K562 (cell line): ENCODE results near the gene SH3BP5L. TPM values are rescaled to one million over a fixed set of nuclear protein-coding genes. Genes with fewer than 3 reads are reported as not detected.

Experiments
- KAT7 ChIP-seq: sonication (generic); formaldehyde crosslinking; IDR thresholded peaks from 2 replicates; pipeline ENCODE4 v1.8.0; 2022; ENCODE audit warnings: missing genetic modification reagents, mild to moderate bottlenecking, borderline replicate concordance
- MYC ChIP-seq, 2 experiments: fragments of 250-450 bp in 1 of 2; sonication (Bioruptor Pico) in 1 of 2; IDR thresholded peaks; 2 replicates each; pipeline versions ENCODE4 v1.5.1 to v1.6.1; 2012 to 2021; ENCODE audit warnings: low read depth in 2 of 2, borderline replicate concordance in 1 of 2, improper control_type of control experiment in 1 of 2, low read length in 1 of 2, mild to moderate bottlenecking in 1 of 2, moderate library complexity in 1 of 2
- NFRKB ChIP-seq: fragments of 450-650 bp; IDR thresholded peaks from 2 replicates; pipeline ENCODE4 v1.6.1; 2016; ENCODE audit warnings: low read depth
- NR4A1 ChIP-seq, 2 experiments: fragments of 250-450 bp in 1 of 2; fragments of 450-650 bp in 1 of 2; sonication (Bioruptor Pico) in 1 of 2; IDR thresholded peaks; 2 replicates each; pipeline versions ENCODE4 v1.4.0 to v1.6.1; 2016 to 2020; ENCODE audit warnings: mild to moderate bottlenecking in 2 of 2, missing compliant biosample characterization in 1 of 2, missing genetic modification characterization in 1 of 2, moderate library complexity in 1 of 2
- RB1 ChIP-seq: fragments of 450-650 bp; IDR thresholded peaks from 2 replicates; pipeline ENCODE4 v1.6.1; 2017; ENCODE audit warnings: low read depth, mild to moderate bottlenecking
- ZKSCAN1 ChIP-seq: fragments of 150-350 bp; IDR thresholded peaks from 2 replicates; pipeline ENCODE4 v1.6.1; 2016; ENCODE audit warnings: low read depth, low read length
- ZNF589 ChIP-seq: fragments of 200-800 bp; sonication (Bioruptor generic); IDR thresholded peaks from 2 replicates; pipeline ENCODE4 v1.6.1; 2016; ENCODE audit warnings: low read depth, missing genetic modification characterization, missing compliant biosample characterization
- ZNF639 ChIP-seq, 2 experiments: fragments of 200-800 bp in 1 of 2; sonication (Bioruptor generic) in 1 of 2; sonication (generic) in 1 of 2; formaldehyde crosslinking in 1 of 2; IDR thresholded peaks in 1 of 2; conservative IDR thresholded peaks in 1 of 2; 2 replicates each; pipeline versions ENCODE4 v1.5.0 to v1.6.1; 2016 to 2020; ENCODE audit warnings: missing compliant biosample characterization in 1 of 2, missing genetic modification characterization in 1 of 2, missing genetic modification reagents in 1 of 2
- polyA plus RNA-seq, 8 experiments: library from polyadenylated mRNA; depleted of rRNA in 4 of 8; stranded (reverse) in 5 of 8; unstranded in 3 of 8; fragments of >200 nt; fragmentation: Nextera tagmentation in 2 of 8; fragmentation: Illumina TruSeq in 1 of 8; extraction: Ambion mirVana in 2 of 8; extraction: Trizol in 1 of 8; gene quantifications; 2 replicates each; pipeline versions ENCODE4 v1.2.1 to v1.2.3, GENCODE V29; 2011 to 2014; ENCODE audit warnings: inconsistent platforms in 1 of 8, missing spikeins in 1 of 8
- total RNA-seq, 7 experiments: library from RNA; depleted of rRNA in 6 of 7; stranded (reverse); fragments of >200 nt in 6 of 7; fragmentation: Illumina TruSeq in 2 of 7; extraction: Trizol in 2 of 7; gene quantifications; 2 replicates each; pipeline versions ENCODE4 v1.2.1 to v1.2.3, GENCODE V29; 2011 to 2021; ENCODE audit warnings: low replicate concordance in 1 of 7
- TF ChIP-seq, protein P1 (sequence below): fragments of 250-450 bp; sonication (Bioruptor Pico); IDR thresholded peaks from 2 replicates; pipeline ENCODE4 v1.4.0; 2020; ENCODE audit warnings: mild to moderate bottlenecking, moderate library complexity, borderline replicate concordance
- TF ChIP-seq, protein P2 (sequence below): sonication (generic); formaldehyde crosslinking; IDR thresholded peaks from 2 replicates; pipeline ENCODE4 v1.8.0; 2022; ENCODE audit warnings: mild to moderate bottlenecking, missing genetic modification reagents

SH3BP5L gene
- total and polyA plus RNA-seq, 9 of the 15 experiments (the other 6 are each of a cell fraction or from before 2014, with no cell fraction given) = 1.9 to 26.5 (median 15.8) TPM

GRCh38 chr1:248873409-248873992 is 47.8 kb upstream of the SH3BP5L start (continued):
- TF ChIP-seq NR4A1 (CRISPR knock-in tag; IDR thresholded peaks at IDR 0.05) (no peak), NR4A1 (tag; IDR thresholded peaks at IDR 0.05) (no peak), NFRKB (peak; percentile 45), KAT7 (CRISPR knock-in tag) (peak; percentile 81), ZKSCAN1 (0 out of 2 replicates have a peak, but pooled peaks have one; percentile 62), ZNF589 (peak; percentile 76), MYC (IDR thresholded peaks at IDR 0.05; ENCODE audit: low read depth, low read length) (no peak; the same call in none of the 2 replicates), MYC (CRISPR knock-in tag; IDR thresholded peaks at IDR 0.05; ENCODE audit: borderline replicate concordance, low read depth) (no peak), ZNF639 (CRISPR knock-in tag; conservative IDR thresholded peaks at IDR 0.05 in 1 of 2, IDR thresholded peaks at IDR 0.05 in 1 of 2) (peak in 1 of 2 experiments; percentile 59; a peak in 1 of 4 replicates), RB1 (peak; percentile 97)
- TF ChIP-seq, protein P1, sequence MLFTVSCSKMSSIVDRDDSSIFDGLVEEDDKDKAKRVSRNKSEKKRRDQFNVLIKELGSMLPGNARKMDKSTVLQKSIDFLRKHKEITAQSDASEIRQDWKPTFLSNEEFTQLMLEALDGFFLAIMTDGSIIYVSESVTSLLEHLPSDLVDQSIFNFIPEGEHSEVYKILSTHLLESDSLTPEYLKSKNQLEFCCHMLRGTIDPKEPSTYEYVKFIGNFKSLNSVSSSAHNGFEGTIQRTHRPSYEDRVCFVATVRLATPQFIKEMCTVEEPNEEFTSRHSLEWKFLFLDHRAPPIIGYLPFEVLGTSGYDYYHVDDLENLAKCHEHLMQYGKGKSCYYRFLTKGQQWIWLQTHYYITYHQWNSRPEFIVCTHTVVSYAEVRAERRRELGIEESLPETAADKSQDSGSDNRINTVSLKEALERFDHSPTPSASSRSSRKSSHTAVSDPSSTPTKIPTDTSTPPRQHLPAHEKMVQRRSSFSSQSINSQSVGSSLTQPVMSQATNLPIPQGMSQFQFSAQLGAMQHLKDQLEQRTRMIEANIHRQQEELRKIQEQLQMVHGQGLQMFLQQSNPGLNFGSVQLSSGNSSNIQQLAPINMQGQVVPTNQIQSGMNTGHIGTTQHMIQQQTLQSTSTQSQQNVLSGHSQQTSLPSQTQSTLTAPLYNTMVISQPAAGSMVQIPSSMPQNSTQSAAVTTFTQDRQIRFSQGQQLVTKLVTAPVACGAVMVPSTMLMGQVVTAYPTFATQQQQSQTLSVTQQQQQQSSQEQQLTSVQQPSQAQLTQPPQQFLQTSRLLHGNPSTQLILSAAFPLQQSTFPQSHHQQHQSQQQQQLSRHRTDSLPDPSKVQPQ (CRISPR knock-in tag) = no peak
- TF ChIP-seq, protein P2, sequence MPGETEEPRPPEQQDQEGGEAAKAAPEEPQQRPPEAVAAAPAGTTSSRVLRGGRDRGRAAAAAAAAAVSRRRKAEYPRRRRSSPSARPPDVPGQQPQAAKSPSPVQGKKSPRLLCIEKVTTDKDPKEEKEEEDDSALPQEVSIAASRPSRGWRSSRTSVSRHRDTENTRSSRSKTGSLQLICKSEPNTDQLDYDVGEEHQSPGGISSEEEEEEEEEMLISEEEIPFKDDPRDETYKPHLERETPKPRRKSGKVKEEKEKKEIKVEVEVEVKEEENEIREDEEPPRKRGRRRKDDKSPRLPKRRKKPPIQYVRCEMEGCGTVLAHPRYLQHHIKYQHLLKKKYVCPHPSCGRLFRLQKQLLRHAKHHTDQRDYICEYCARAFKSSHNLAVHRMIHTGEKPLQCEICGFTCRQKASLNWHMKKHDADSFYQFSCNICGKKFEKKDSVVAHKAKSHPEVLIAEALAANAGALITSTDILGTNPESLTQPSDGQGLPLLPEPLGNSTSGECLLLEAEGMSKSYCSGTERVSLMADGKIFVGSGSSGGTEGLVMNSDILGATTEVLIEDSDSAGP (CRISPR knock-in tag) = peak; percentile 44; the same call in 1 of the 2 replicates
